GM12872 (cell line): Measurements from ENCODE around the gene BMP8A.

Experiments used
- CTCF ChIP-seq: IDR thresholded peaks from 3 replicates; pipeline ENCODE4 v1.5.1; 2011; ENCODE audit warnings: low read depth, mild to moderate bottlenecking, low read length, moderate library complexity; ENCODE audit not compliant: insufficient read depth

Gene BMP8A

GRCh38 chr1:39573097-39573465, 81.6 kb downstream of the BMP8A start:
- no peak for TF ChIP-seq CTCF

GRCh38 chr1:39573736-39574624, 82.5 kb downstream of the BMP8A start:
- TF ChIP-seq CTCF = no peak

GRCh38 chr1:39574646-39575045, 83.2 kb downstream of the BMP8A start:
- no peak for TF ChIP-seq CTCF
